ENCODE results near the gene ZC3H14.

ZC3H14 gene

GRCh38 chr14:88584451-88584850 is 21.6 kb downstream of the ZC3H14 start:
- no peak overlapping the region for H2AFZ ChIP-seq (ENCODE audit: low read length)
- no peak overlapping the region for H3K4me2 ChIP-seq (ENCODE audit: low read depth, low read length)
- H3K9me3 ChIP-seq (replicated peaks; ENCODE audit: insufficient read depth, low read length), result no peaks in the 10 kb centered on the region
- no peak overlapping the region for H3K4me3 ChIP-seq (ENCODE audit: low read length)
- TF ChIP-seq CTCF (IDR thresholded peaks at IDR 0.05; ENCODE audit: low read length) (no peak), EZH2phosphoT487 (IDR thresholded peaks at IDR 0.05; ENCODE audit: low read length) (no peak), EZH2 (optimal IDR thresholded peaks at IDR 0.05; ENCODE audit: low read depth, low read length) (no peak)
- H3F3A ChIP-seq (ENCODE audit: insufficient read depth, low read length), result no peaks in the 10 kb centered on the region
- no peaks in the 10 kb centered on the region for H4K20me1 ChIP-seq (ENCODE audit: insufficient read depth, low read length)
- H3K36me3 ChIP-seq (replicated peaks; ENCODE audit: insufficient read depth, low read length), result no peaks in the 10 kb centered on the region; the same call in 1 of the 2 replicates
- DNase-seq, result no peak
- no peaks in the 10 kb centered on the region for H3K4me1 ChIP-seq (ENCODE audit: low read length)
- no peak overlapping the region for H3K27ac ChIP-seq (ENCODE audit: low read length)
- H3K9me2 ChIP-seq (replicated peaks; ENCODE audit: insufficient read depth, low read length), result no peaks in the 10 kb centered on the region
- H3K79me2 ChIP-seq (ENCODE audit: low read length), result no peaks in the 10 kb centered on the region
- no peak overlapping the region for H3K9ac ChIP-seq (ENCODE audit: low read length)
- H3K27me3 ChIP-seq (replicated peaks; ENCODE audit: insufficient read depth, low read length), result no peaks in the 10 kb centered on the region

GRCh38 chr14:88588081-88588480 is 25.2 kb downstream of the ZC3H14 start:
- no peak overlapping the region for H2AFZ ChIP-seq (ENCODE audit: low read length)
- TF ChIP-seq CTCF (IDR thresholded peaks at IDR 0.05; ENCODE audit: low read length) (no peak), EZH2phosphoT487 (IDR thresholded peaks at IDR 0.05; ENCODE audit: low read length) (no peak), EZH2 (optimal IDR thresholded peaks at IDR 0.05; ENCODE audit: low read depth, low read length) (no peak)
- no peaks in the 10 kb centered on the region for H3K27me3 ChIP-seq (replicated peaks; ENCODE audit: insufficient read depth, low read length)
- H3F3A ChIP-seq (ENCODE audit: insufficient read depth, low read length), result no peaks in the 10 kb centered on the region
- H3K4me2 ChIP-seq (ENCODE audit: low read depth, low read length), result no peak overlapping the region
- H3K36me3 ChIP-seq (replicated peaks; ENCODE audit: insufficient read depth, low read length), result no peaks in the 10 kb centered on the region; the same call in 1 of the 2 replicates
- no peaks in the 10 kb centered on the region for H3K9me3 ChIP-seq (replicated peaks; ENCODE audit: insufficient read depth, low read length)
- DNase-seq, result no peak
- no peaks in the 10 kb centered on the region for H3K79me2 ChIP-seq (ENCODE audit: low read length)
- no peaks in the 10 kb centered on the region for H3K4me1 ChIP-seq (ENCODE audit: low read length)
- H3K9me2 ChIP-seq (replicated peaks; ENCODE audit: insufficient read depth, low read length), result no peaks in the 10 kb centered on the region
- no peak overlapping the region for H3K4me3 ChIP-seq (ENCODE audit: low read length)
- H4K20me1 ChIP-seq (ENCODE audit: insufficient read depth, low read length), result no peaks in the 10 kb centered on the region
- no peak overlapping the region for H3K27ac ChIP-seq (ENCODE audit: low read length)
- no peak overlapping the region for H3K9ac ChIP-seq (ENCODE audit: low read length)

- H3F3A ChIP-seq (ENCODE audit: insufficient read depth, low read length), result no peaks in the 10 kb centered on the region
- no peaks in the 10 kb centered on the region for H3K9me3 ChIP-seq (replicated peaks; ENCODE audit: insufficient read depth, low read length)
- no peaks in the 10 kb centered on the region for H3K36me3 ChIP-seq (replicated peaks; ENCODE audit: insufficient read depth, low read length)
- H3K79me2 ChIP-seq (ENCODE audit: low read length), result no peaks in the 10 kb centered on the region
- no peak overlapping the region for H3K9ac ChIP-seq (ENCODE audit: low read length)
- H3K9me2 ChIP-seq (replicated peaks; ENCODE audit: insufficient read depth, low read length), result no peaks in the 10 kb centered on the region
- H2AFZ ChIP-seq (ENCODE audit: low read length), result no peak overlapping the region
- H3K4me3 ChIP-seq (ENCODE audit: low read length), result no peak overlapping the region
- TF ChIP-seq EZH2phosphoT487 (IDR thresholded peaks at IDR 0.05; ENCODE audit: low read length) (no peak), CTCF (IDR thresholded peaks at IDR 0.05; ENCODE audit: low read length) (no peak), EZH2 (optimal IDR thresholded peaks at IDR 0.05; ENCODE audit: low read depth, low read length) (no peak)
- H3K4me2 ChIP-seq (ENCODE audit: low read depth, low read length), result no peak overlapping the region
- no peaks in the 10 kb centered on the region for H3K27me3 ChIP-seq (replicated peaks; ENCODE audit: insufficient read depth, low read length)
- H3K4me1 ChIP-seq (ENCODE audit: low read length), result no peaks in the 10 kb centered on the region
- H4K20me1 ChIP-seq (ENCODE audit: insufficient read depth, low read length), result no peaks in the 10 kb centered on the region
- no peak overlapping the region for H3K27ac ChIP-seq (ENCODE audit: low read length)
- no peak for DNase-seq
These were observed 27.3 kb downstream of the ZC3H14 start for GRCh38 chr14:88590173-88590572.
